GOT3 (cell line): ENCODE measurements around the gene NKX6-1.

ENCODE experiments used
- DNase-seq: peaks from one replicate; lab custom pipeline; 2025; ENCODE audit warnings: mixed read lengths; lab: John Stamatoyannopoulos, UW

NKX6-1 gene

GRCh38 chr4:84477738-84478137 is 21.4 kb downstream of the NKX6-1 start:
- DNase-seq: no peak

GRCh38 chr4:84474107-84474506 is 25.0 kb downstream of the NKX6-1 start:
- DNase-seq: no peak

DNA sequence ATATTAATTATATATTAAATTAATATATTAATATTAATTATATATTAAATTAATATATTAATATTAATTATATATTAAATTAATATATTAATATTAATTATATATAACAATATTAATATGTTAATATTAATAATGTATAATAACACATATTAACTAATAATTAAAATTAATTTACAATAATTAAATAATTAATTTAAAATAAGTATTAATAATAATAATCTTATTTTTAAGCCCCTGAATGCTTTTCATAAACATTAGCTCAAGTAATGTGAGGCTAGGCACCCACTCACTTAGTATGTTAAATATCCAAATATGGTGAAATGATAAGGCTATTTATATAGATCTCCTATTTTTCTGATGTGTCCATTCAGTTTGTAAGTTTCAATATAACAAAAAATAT is 26.9 kb downstream of the NKX6-1 start:
- no peak for DNase-seq

- DNase-seq: no peak
Observed at GRCh38 chr4:84470204-84470785, 28.8 kb downstream of the NKX6-1 start.

DNA sequence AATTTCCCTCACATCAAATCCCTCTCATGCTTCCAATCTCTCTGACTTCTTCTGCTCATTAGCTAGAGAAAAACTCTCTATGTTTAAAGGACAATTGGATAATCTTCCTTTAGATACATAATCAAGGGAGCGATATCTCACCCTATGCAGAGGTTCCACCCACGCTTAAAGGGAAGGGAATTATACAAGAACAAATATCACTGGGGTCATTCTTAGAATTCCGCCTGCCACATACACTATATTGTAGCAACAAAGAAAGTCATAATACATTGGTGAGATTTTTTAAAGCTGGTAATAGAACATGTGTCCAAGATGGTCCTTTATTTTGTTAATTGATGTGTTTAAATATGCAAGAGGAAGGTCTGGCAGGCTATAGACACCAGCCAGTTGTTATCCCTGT is 31.5 kb downstream of the NKX6-1 start:
- DNase-seq: no peak

DNA sequence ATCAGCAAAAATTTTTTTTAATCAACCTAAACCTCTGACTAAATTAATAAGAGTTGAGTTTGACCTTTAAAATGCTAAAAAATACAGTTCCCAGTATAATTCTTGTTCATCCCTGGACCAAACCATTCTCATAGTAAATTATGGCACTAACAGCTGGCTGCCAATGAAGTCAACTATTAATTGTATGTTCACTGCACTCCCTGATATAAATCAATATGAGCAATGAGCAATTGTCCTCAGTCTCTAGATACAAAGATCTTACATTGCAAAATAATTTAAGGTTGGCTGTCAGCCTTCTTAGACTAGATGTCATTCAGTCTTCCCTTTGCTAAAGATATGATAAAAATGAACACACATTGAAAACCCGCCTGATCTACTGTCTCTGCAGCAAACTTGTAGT is 39.3 kb downstream of the NKX6-1 start:
- no peak for DNase-seq

DNA sequence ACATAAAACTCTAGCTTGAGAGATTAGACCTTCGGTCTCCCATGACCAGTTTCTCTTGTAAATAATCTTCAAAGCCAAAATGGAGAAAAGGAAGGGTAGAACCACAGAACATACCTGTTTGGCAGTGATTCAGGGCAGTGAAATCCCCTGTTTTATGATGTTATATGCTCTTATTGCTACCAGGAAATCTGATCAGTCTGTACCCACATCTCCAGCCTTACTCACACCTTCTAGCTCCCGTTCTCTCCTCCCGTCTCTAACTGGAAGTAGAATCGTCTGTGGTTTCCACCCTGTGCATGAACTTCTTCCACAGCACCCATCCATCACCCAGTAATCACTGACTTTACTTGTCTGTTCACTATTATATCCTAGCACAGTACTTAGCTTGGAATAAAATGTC is 42.9 kb downstream of the NKX6-1 start:
- no peak for DNase-seq

DNA sequence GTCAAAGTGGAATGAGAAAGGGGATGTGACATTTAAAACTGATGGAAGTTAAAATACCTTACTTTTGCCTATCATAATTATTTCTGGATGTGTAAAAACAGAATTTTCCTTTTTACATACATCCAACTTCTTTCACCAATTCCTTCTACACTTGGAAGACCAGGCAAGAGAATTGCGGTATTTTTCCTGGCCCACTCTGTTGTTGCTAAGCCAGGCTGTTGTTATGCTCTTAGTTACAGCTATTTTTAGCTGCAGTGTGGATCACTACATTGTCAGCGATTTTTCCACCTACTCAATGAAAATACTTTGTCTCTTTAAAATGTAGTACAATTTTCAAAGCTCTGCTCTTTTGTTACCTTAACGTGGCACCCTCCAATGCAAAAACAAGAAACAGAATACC is 43.4 kb downstream of the NKX6-1 start:
- no peak for DNase-seq

DNA sequence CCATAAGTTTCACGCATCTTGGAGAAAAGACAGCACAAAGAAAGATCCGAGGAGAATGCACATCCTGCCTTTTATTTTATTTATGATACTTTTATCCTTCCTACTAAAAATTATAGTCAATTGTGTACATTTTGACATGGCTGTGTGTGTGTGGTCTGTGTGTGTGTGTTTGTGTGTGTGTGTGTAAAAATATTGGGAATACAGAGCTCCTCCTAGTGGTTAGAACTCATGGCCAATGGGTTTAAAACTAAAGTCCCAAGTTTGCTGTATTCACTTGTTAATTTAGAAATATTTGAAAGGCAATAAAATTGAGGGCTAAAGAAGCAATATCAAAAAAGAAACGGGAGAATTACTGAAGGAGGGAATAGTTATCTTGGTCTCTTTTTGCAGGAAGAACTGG is 47.5 kb downstream of the NKX6-1 start:
- DNase-seq: no peak

GRCh38 chr4:84443523-84443922 is 55.6 kb downstream of the NKX6-1 start:
- DNase-seq: no peak

DNA sequence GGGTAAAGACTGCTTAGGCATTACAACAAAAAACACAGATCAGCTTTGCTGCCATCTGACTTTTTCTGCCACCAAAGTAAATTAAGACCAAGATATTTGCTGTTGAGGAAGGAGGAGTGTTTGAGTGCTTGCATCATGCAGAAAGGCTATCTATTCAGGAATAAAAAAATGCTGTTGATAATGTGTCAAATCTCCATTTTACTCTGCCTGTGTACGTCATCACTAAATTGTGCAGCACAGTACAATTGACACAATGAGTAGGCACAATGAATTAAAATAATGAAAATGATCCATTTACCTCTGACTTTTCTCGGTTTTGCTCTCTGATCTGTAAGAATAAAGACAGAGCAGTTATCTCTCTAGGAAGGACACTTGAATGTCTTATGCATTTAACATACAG is 56.3 kb downstream of the NKX6-1 start:
- no peak for DNase-seq
